H9 (cell line): Measurements from ENCODE around the gene FKBP8. TPM values are rescaled to one million over a fixed set of nuclear protein-coding genes. Genes with fewer than 3 reads are reported as not detected.

ENCODE experiments used
- DNase-seq: peaks from one replicate; pipeline ENCODE4 v3.0.0-alpha.2; 2017
- H2AFZ ChIP-seq: one replicate; pipeline ENCODE4 v1.6.1; 2013; ENCODE audit warnings: mild to moderate bottlenecking, low read length, control low read depth, moderate library complexity
- H2AK5ac ChIP-seq: 2 replicates; pipeline ENCODE4 v1.6.1; 2013; ENCODE audit warnings: low read length, control low read depth, mixed read lengths; ENCODE audit not compliant: insufficient read length
- H2BK120ac ChIP-seq: one replicate; pipeline ENCODE4 v1.6.1; 2013; ENCODE audit warnings: low read depth, mild to moderate bottlenecking, low read length, control low read depth, inconsistent platforms; ENCODE audit not compliant: poor library complexity, severe bottlenecking
- H2BK12ac ChIP-seq: 2 replicates; pipeline ENCODE4 v1.6.1; 2013; ENCODE audit warnings: low read length, control low read depth, mixed read lengths, low read depth; ENCODE audit not compliant: insufficient read length
- H2BK15ac ChIP-seq: 2 replicates; pipeline ENCODE4 v1.6.1; 2013; ENCODE audit warnings: low read depth, low read length, control low read depth
- H2BK20ac ChIP-seq: one replicate; pipeline ENCODE4 v1.6.1; 2013; ENCODE audit warnings: low read depth, mild to moderate bottlenecking, low read length, control low read depth, inconsistent platforms; ENCODE audit not compliant: poor library complexity, severe bottlenecking
- H2BK5ac ChIP-seq: 2 replicates; pipeline ENCODE4 v1.6.1; 2013; ENCODE audit warnings: low read length, control low read depth, mixed read lengths; ENCODE audit not compliant: insufficient read length
- H3K14ac ChIP-seq: 2 replicates; pipeline ENCODE4 v1.6.1; 2013; ENCODE audit warnings: low read length, control low read depth; ENCODE audit not compliant: insufficient read depth
- H3K18ac ChIP-seq: 2 replicates; pipeline ENCODE4 v1.6.1; 2013; ENCODE audit warnings: low read depth, mild to moderate bottlenecking, mixed read lengths, low read length, control low read depth; ENCODE audit not compliant: insufficient read length
- H3K23ac ChIP-seq: 2 replicates; pipeline ENCODE4 v1.6.1; 2013; ENCODE audit warnings: low read length, control low read depth, mixed read lengths, low read depth; ENCODE audit not compliant: insufficient read length
- H3K23me2 ChIP-seq: 2 replicates; pipeline ENCODE4 v1.6.1; 2013; ENCODE audit warnings: low read depth, mild to moderate bottlenecking, mixed read lengths, low read length, control low read depth; ENCODE audit not compliant: insufficient read length, poor library complexity, severe bottlenecking
- H3K27ac ChIP-seq: 2 replicates; pipeline ENCODE4 v1.5.1; 2013; ENCODE audit warnings: low read length, control low read depth, mixed read lengths, low read depth; ENCODE audit not compliant: insufficient read length
- H3K27me3 ChIP-seq: 2 replicates; pipeline ENCODE4 v1.6.1; 2013; ENCODE audit warnings: low read length, control low read depth, inconsistent platforms; ENCODE audit not compliant: insufficient read depth
- H3K4ac ChIP-seq: 2 replicates; pipeline ENCODE4 v1.6.1; 2013; ENCODE audit warnings: low read depth, mild to moderate bottlenecking, control low read depth, inconsistent platforms, low read length, moderate library complexity
- H3K4me1 ChIP-seq: 2 replicates; pipeline ENCODE4 v1.6.1; 2013; ENCODE audit warnings: low read length, control low read depth, inconsistent platforms; ENCODE audit not compliant: insufficient read depth
- H3K4me2 ChIP-seq: 2 replicates; pipeline ENCODE4 v1.6.1; 2013; ENCODE audit warnings: low read length, control low read depth, mixed read lengths; ENCODE audit not compliant: insufficient read length, insufficient read depth
- H3K56ac ChIP-seq: 2 replicates; pipeline ENCODE4 v1.6.1; 2013; ENCODE audit warnings: low read depth, mild to moderate bottlenecking, mixed read lengths, low read length, control low read depth; ENCODE audit not compliant: insufficient read length
- H3K79me1 ChIP-seq: 2 replicates; pipeline ENCODE4 v1.6.1; 2013; ENCODE audit warnings: low read depth, mild to moderate bottlenecking, moderate library complexity, low read length, control low read depth, inconsistent platforms; ENCODE audit not compliant: insufficient read depth, poor library complexity, severe bottlenecking
- H3K79me2 ChIP-seq: 2 replicates; pipeline ENCODE4 v1.6.1; 2013; ENCODE audit warnings: low read length, control low read depth, inconsistent platforms; ENCODE audit not compliant: insufficient read depth
- H3K9ac ChIP-seq: 2 replicates; pipeline ENCODE4 v1.6.1; 2013; ENCODE audit warnings: low read length, control low read depth, mixed read lengths; ENCODE audit not compliant: insufficient read length; ENCODE audit errors: extremely low read depth
- H3K9me3 ChIP-seq: one replicate; pipeline ENCODE4 v1.6.1; 2013; ENCODE audit warnings: low read depth, low read length, inconsistent platforms; ENCODE audit not compliant: control insufficient read depth
- H3T11ph ChIP-seq: one replicate; pipeline ENCODE4 v1.6.1; 2013; ENCODE audit warnings: mild to moderate bottlenecking, low read length, control low read depth, inconsistent platforms
- H4K20me1 ChIP-seq: one replicate; pipeline ENCODE4 v1.6.1; 2013; ENCODE audit not compliant: control insufficient read depth, insufficient read length, insufficient read depth
- H4K5ac ChIP-seq: 2 replicates; pipeline ENCODE4 v1.6.1; 2013; ENCODE audit warnings: low read depth, mild to moderate bottlenecking, mixed read lengths, low read length, control low read depth; ENCODE audit not compliant: insufficient read length
- H4K8ac ChIP-seq: replicated peaks from 2 replicates; pipeline ENCODE4 v1.6.1; 2013; ENCODE audit warnings: low read length, control low read depth, mixed read lengths, low read depth; ENCODE audit not compliant: insufficient read length
- H4K91ac ChIP-seq: 2 replicates; pipeline ENCODE4 v1.6.1; 2013; ENCODE audit warnings: low read depth, mild to moderate bottlenecking, moderate library complexity, mixed read lengths, low read length, control low read depth; ENCODE audit not compliant: insufficient read length
- H3K27ac Mint-ChIP-seq, 3 experiments: 2 replicates in 2 of 3; 3 replicates in 1 of 3; pipeline ENCODE4 v1.8.0; 2020 to 2021; ENCODE audit warnings: mixed read lengths in 3 of 3, mild to moderate bottlenecking in 1 of 3, moderate library complexity in 1 of 3
- H3K27me3 Mint-ChIP-seq: 2 replicates; pipeline ENCODE4 v1.8.0; 2021; ENCODE audit warnings: low read depth, mild to moderate bottlenecking, moderate library complexity, mixed read lengths
- H3K36me3 Mint-ChIP-seq, 3 experiments: 2 replicates in 2 of 3; 3 replicates in 1 of 3; pipeline ENCODE4 v1.8.0; 2020 to 2021; ENCODE audit warnings: low read depth in 3 of 3, mixed read lengths in 3 of 3; ENCODE audit not compliant: insufficient read depth in 1 of 3
- H3K4me1 Mint-ChIP-seq, 2 experiments: 2 replicates each; pipeline ENCODE4 v1.8.0; 2020; ENCODE audit warnings: mixed read lengths in 2 of 2
- H3K4me3 Mint-ChIP-seq, 2 experiments: 2 replicates in 1 of 2; 3 replicates in 1 of 2; pipeline ENCODE4 v1.8.0; 2020 to 2021; ENCODE audit warnings: mild to moderate bottlenecking in 2 of 2, mixed read lengths in 2 of 2, moderate library complexity in 1 of 2
- H3K9me3 Mint-ChIP-seq, 2 experiments: 2 replicates in 1 of 2; 3 replicates in 1 of 2; pipeline ENCODE4 v1.8.0; 2020; ENCODE audit warnings: mild to moderate bottlenecking in 2 of 2, mixed read lengths in 2 of 2, moderate library complexity in 1 of 2
- WGBS: extraction: QIAGEN DNeasy Blood & Tissue Kit; methylation state at CpG from one replicate; pipeline ENCODE4 v1.1.7; 2013; ENCODE audit warnings: missing lambda C conversion rate, low lambda C conversion rate, mixed read lengths; ENCODE audit not compliant: insufficient read length; ENCODE audit errors: extremely low coverage; 5-methylcytosine and 5-hydroxymethylcytosine counted together
- total RNA-seq: library from RNA; stranded (reverse); gene quantifications from 2 replicates; pipeline ENCODE4 v1.2.1, GENCODE V29; 2021
- TF ChIP-seq, protein P1 (sequence below): fragments of 200-600 bp; sonication (generic); conservative IDR thresholded peaks from 3 replicates; pipeline ENCODE4 v1.8.0; 2021; ENCODE audit warnings: antibody characterized with exemption, mild to moderate bottlenecking

Gene FKBP8
- total RNA-seq, 1 experiment from 2014 or later: 308 TPM

DNA sequence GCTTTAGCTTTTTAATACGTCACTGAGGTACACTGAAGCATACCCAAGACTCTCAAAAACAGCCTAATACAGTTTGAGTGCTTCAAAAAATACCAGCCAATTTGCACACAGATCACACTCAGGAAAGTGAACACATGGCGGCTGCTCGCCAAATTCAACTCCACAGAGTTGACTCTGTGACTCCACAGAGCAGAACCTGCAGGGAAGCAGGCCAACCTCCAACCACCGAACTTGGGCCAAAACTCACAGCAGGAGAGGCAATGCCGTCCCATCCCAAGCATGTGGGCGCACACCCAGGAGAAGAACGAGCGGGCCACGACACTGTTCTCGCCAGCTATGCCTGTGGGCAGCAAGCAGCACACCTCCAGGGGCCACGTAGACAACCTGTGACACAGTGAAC is 42.6 kb downstream of the FKBP8 start:
- Histone ChIP-seq H3K27me3 (no peaks in the 10 kb centered on the region), H2AK5ac (no peak overlapping the region), H2AFZ (no peak overlapping the region), H3K56ac (no peak overlapping the region), H3K79me2 (peaks cover 2% of the 10 kb centered on the region; the same call in 1 of the 2 replicates), H3K79me1 (peaks cover 3% of the 10 kb centered on the region), H3T11ph (no peak overlapping the region), H2BK15ac (no peak overlapping the region), H4K8ac (no peak overlapping the region), H3K27ac (no peak overlapping the region), H3K9me3 (no peaks in the 10 kb centered on the region), H4K5ac (no peak overlapping the region), H3K23ac (no peak overlapping the region), H2BK20ac (no peak overlapping the region), H4K91ac (no peak overlapping the region), H3K4ac (no peak overlapping the region), H3K18ac (no peak overlapping the region), H3K9ac (no peak overlapping the region), H2BK5ac (no peak overlapping the region), H2BK120ac (no peak overlapping the region), H4K20me1 (peaks cover 3% of the 10 kb centered on the region), H3K14ac (no peak overlapping the region; the same call in 1 of the 2 replicates), H3K4me1 (0 out of 2 replicates have a peak, but pooled peaks cover 2% of the 10 kb centered on the region), H2BK12ac (no peak overlapping the region), H3K23me2 (no peaks in the 10 kb centered on the region), H3K4me2 (no peak overlapping the region)
- Mint-ChIP-seq H3K4me3 (no peak overlapping the region), H3K4me1 (peaks cover 14% of the 10 kb centered on the region in 2 experiments), H3K27me3 (no peaks in the 10 kb centered on the region; the same call in 1 of the 2 replicates), H3K27ac (peak overlapping the region; percentile 8 to 61 (median 30); a peak in 2 of 7 replicates), H3K9me3 (no peaks in the 10 kb centered on the region), H3K36me3 (no peaks in the 10 kb centered on the region)
- TF ChIP-seq, protein P1, sequence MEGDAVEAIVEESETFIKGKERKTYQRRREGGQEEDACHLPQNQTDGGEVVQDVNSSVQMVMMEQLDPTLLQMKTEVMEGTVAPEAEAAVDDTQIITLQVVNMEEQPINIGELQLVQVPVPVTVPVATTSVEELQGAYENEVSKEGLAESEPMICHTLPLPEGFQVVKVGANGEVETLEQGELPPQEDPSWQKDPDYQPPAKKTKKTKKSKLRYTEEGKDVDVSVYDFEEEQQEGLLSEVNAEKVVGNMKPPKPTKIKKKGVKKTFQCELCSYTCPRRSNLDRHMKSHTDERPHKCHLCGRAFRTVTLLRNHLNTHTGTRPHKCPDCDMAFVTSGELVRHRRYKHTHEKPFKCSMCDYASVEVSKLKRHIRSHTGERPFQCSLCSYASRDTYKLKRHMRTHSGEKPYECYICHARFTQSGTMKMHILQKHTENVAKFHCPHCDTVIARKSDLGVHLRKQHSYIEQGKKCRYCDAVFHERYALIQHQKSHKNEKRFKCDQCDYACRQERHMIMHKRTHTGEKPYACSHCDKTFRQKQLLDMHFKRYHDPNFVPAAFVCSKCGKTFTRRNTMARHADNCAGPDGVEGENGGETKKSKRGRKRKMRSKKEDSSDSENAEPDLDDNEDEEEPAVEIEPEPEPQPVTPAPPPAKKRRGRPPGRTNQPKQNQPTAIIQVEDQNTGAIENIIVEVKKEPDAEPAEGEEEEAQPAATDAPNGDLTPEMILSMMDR: no peak
- WGBS: no CpG with 5 or more reads among the region's 11 CpGs
- DNase-seq: no peak
